HTR-8/SVneo (cell line): Measurements from ENCODE around the gene C1QL1.
A peak's percentile ranks its signal among the peaks of the same experiment; 100 is the strongest.
"Not testable (repeated sequence)": the region's sequence is repeated elsewhere in the genome, so short reads cannot be mapped to it uniquely, and the experiment has no call there.

Experiments
- DNase-seq: peaks from one replicate; pipeline ENCODE4 v3.0.0; 2011; ENCODE audit warnings: low spot score, mixed read lengths; ENCODE audit not compliant: insufficient read length
- FAIRE-seq: peaks from 2 replicates; lab custom pipeline; 2011; peaks lifted over from hg19 to GRCh38; lab: Jason Lieb, UNC

C1QL1 gene

GRCh38 chr17:44966348-44967025, 1.6 kb downstream of the C1QL1 start:
- FAIRE-seq = peak; percentile 4

GRCh38 chr17:44965481-44966234, 2.4 kb downstream of the C1QL1 start:
- FAIRE-seq (no peak), DNase-seq (no peak)

More at GRCh38 chr17:44966348-44967025, 1.6 kb downstream of the C1QL1 start:
- DNase-seq = no peak

GRCh38 chr17:44961921-44962350, 6.2 kb downstream of the C1QL1 start:
- DNase-seq (no peak), FAIRE-seq (no peak)

- FAIRE-seq (no peak), DNase-seq (no peak)
Observed at GRCh38 chr17:44960691-44961090, 7.4 kb downstream of the C1QL1 start.

GRCh38 chr17:44959821-44960531, 8.1 kb downstream of the C1QL1 start:
- DNase-seq = no peak
- FAIRE-seq = no peak

GRCh38 chr17:44956998-44957981, 10.8 kb downstream of the C1QL1 start:
- FAIRE-seq = no peak
- DNase-seq = no peak

GRCh38 chr17:44955674-44956425, 12.3 kb downstream of the C1QL1 start:
- DNase-seq (no peak), FAIRE-seq (peak; percentile 42)

- DNase-seq (no peak), FAIRE-seq (peak; percentile 49)
Observed at GRCh38 chr17:44952946-44953475, 15.1 kb downstream of the C1QL1 start.

- FAIRE-seq (no peak), DNase-seq (no peak)
Observed at GRCh38 chr17:44948315-44948795, 19.7 kb downstream of the C1QL1 start.

- peak; percentile 100 for DNase-seq
- peak; percentile 95 for FAIRE-seq
Observed at GRCh38 chr17:44947461-44948314, 20.4 kb downstream of the C1QL1 start, which contains the start of gene KIF18B. Gene KIF18B, minus strand, starts transcription at chr17:44947773. Its CDS starts 11,429 bp downstream, at chr17:44936344.

- FAIRE-seq, DNase-seq: not testable (repeated sequence)
Observed at GRCh38 chr17:44945652-44946051, 22.5 kb downstream of the C1QL1 start.

GRCh38 chr17:44942456-44942855, 25.6 kb downstream of the C1QL1 start:
- FAIRE-seq (no peak), DNase-seq (no peak)

- FAIRE-seq = peak; percentile 72
Observed at GRCh38 chr17:44941712-44942331, 26.3 kb downstream of the C1QL1 start.

GRCh38 chr17:44940768-44941167, 27.3 kb downstream of the C1QL1 start:
- no peak for FAIRE-seq
- DNase-seq = no peak

More at GRCh38 chr17:44941712-44942331, 26.3 kb downstream of the C1QL1 start:
- DNase-seq = no peak

- DNase-seq (peak; percentile 56), FAIRE-seq (peak; percentile 60)
Observed at GRCh38 chr17:44940317-44940716, 27.8 kb downstream of the C1QL1 start.

- no peak for DNase-seq
- FAIRE-seq = no peak
Observed at GRCh38 chr17:44935116-44935515, 33.0 kb downstream of the C1QL1 start.

- FAIRE-seq = no peak
- DNase-seq = no peak
Observed at GRCh38 chr17:44934745-44935105, 33.4 kb downstream of the C1QL1 start.
